Loucy (cell line): Measurements from ENCODE around the gene PPP2R5C.

Experiments
- H2AFZ ChIP-seq: fragments of 200-600 bp; sonication (generic); 2 replicates; pipeline ENCODE4 v1.6.0; 2016; ENCODE audit warnings: antibody characterized with exemption, mild to moderate bottlenecking, low read length, moderate library complexity
- H3F3A ChIP-seq: fragments of 200-600 bp; 2 replicates; pipeline ENCODE4 v1.6.0; 2016; ENCODE audit warnings: antibody characterized with exemption, low read depth, mild to moderate bottlenecking
- H3K27me3 ChIP-seq: fragments of 200-600 bp; sonication (generic); 2 replicates; pipeline ENCODE4 v1.6.1; 2014; ENCODE audit warnings: low read length, mild to moderate bottlenecking; ENCODE audit not compliant: insufficient read depth, poor library complexity, severe bottlenecking
- H3K36me3 ChIP-seq: fragments of 200-600 bp; sonication (generic); 2 replicates; pipeline ENCODE4 v1.6.1; 2016; ENCODE audit warnings: low read length; ENCODE audit not compliant: insufficient read depth
- H3K4me1 ChIP-seq: fragments of 200-600 bp; sonication (generic); 2 replicates; pipeline ENCODE4 v1.5.1; 2014; ENCODE audit warnings: low read length, mild to moderate bottlenecking; ENCODE audit not compliant: insufficient read depth, poor library complexity, severe bottlenecking
- H3K4me2 ChIP-seq: fragments of 200-600 bp; sonication (generic); 2 replicates; pipeline ENCODE4 v1.6.0; 2014; ENCODE audit warnings: antibody characterized with exemption, low read length, low read depth, mild to moderate bottlenecking; ENCODE audit not compliant: poor library complexity, severe bottlenecking
- H3K4me3 ChIP-seq: fragments of 200-600 bp; sonication (generic); 2 replicates; pipeline ENCODE4 v1.5.1; 2014; ENCODE audit warnings: low read length, mild to moderate bottlenecking, mixed read lengths; ENCODE audit not compliant: poor library complexity, severe bottlenecking
- H3K79me2 ChIP-seq: fragments of 200-600 bp; sonication (generic); 2 replicates; pipeline ENCODE4 v1.6.1; 2014; ENCODE audit warnings: low read length; ENCODE audit not compliant: insufficient read depth
- H3K9ac ChIP-seq: fragments of 200-600 bp; sonication (generic); 2 replicates; pipeline ENCODE4 v1.6.0; 2014; ENCODE audit warnings: mild to moderate bottlenecking, low read depth, low read length, moderate library complexity; ENCODE audit not compliant: poor library complexity, severe bottlenecking
- H3K9me2 ChIP-seq: fragments of 200-600 bp; sonication (generic); replicated peaks from 2 replicates; pipeline ENCODE4 v1.6.1; 2016; ENCODE audit warnings: low read depth, low read length, mixed read lengths
- H3K9me3 ChIP-seq: fragments of 200-600 bp; sonication (generic); 2 replicates; pipeline ENCODE4 v1.6.1; 2014; ENCODE audit warnings: mild to moderate bottlenecking, antibody characterized with exemption, low read length, low read depth; ENCODE audit not compliant: insufficient read depth
- H4K20me1 ChIP-seq: fragments of 200-600 bp; sonication (generic); 2 replicates; pipeline ENCODE4 v1.6.0; 2014; ENCODE audit warnings: antibody characterized with exemption, low read length, mild to moderate bottlenecking; ENCODE audit not compliant: insufficient read depth, poor library complexity, severe bottlenecking
- CTCF ChIP-seq: fragments of 200-600 bp; sonication (generic); conservative IDR thresholded peaks from 2 replicates; pipeline ENCODE4 v1.5.1; 2014; ENCODE audit warnings: mild to moderate bottlenecking, antibody characterized with exemption, low read length
- EZH2phosphoT487 ChIP-seq: fragments of 200-600 bp; IDR thresholded peaks from 2 replicates; pipeline ENCODE4 v1.6.1; 2018; ENCODE audit warnings: antibody characterized with exemption, mild to moderate bottlenecking, moderate library complexity, borderline replicate concordance

PPP2R5C gene

GRCh38 chr14:101788016-101788635, 26.6 kb downstream of the PPP2R5C start:
- no peak overlapping the region for H3K9ac ChIP-seq
- no peak overlapping the region for H2AFZ ChIP-seq
- no peaks in the 10 kb centered on the region for H3K4me1 ChIP-seq
- TF ChIP-seq EZH2phosphoT487 (no peak), CTCF (no peak)
- no peak overlapping the region for H3K4me2 ChIP-seq
- H3K4me3 ChIP-seq = no peak overlapping the region
- H3K9me2 ChIP-seq = no peaks in the 10 kb centered on the region
- no peaks in the 10 kb centered on the region for H3F3A ChIP-seq
- no peaks in the 10 kb centered on the region for H4K20me1 ChIP-seq
- no peaks in the 10 kb centered on the region for H3K79me2 ChIP-seq
- H3K36me3 ChIP-seq = no peaks in the 10 kb centered on the region
- no peaks in the 10 kb centered on the region for H3K9me3 ChIP-seq
- H3K27me3 ChIP-seq = no peaks in the 10 kb centered on the region

GRCh38 chr14:101789222-101789621, 27.7 kb downstream of the PPP2R5C start:
- no peaks in the 10 kb centered on the region for H3K27me3 ChIP-seq
- TF ChIP-seq EZH2phosphoT487 (no peak), CTCF (no peak)
- H3K9me3 ChIP-seq = peaks cover 5% of the 10 kb centered on the region; the same call in 1 of the 2 replicates
- H3K36me3 ChIP-seq = no peaks in the 10 kb centered on the region
- no peaks in the 10 kb centered on the region for H4K20me1 ChIP-seq
- H3F3A ChIP-seq = no peaks in the 10 kb centered on the region
- H2AFZ ChIP-seq = no peak overlapping the region
- no peak overlapping the region for H3K4me3 ChIP-seq
- no peaks in the 10 kb centered on the region for H3K9me2 ChIP-seq
- no peak overlapping the region for H3K4me2 ChIP-seq
- no peaks in the 10 kb centered on the region for H3K4me1 ChIP-seq
- H3K79me2 ChIP-seq = no peaks in the 10 kb centered on the region
- H3K9ac ChIP-seq = no peak overlapping the region

GRCh38 chr14:101790232-101790631, 28.7 kb downstream of the PPP2R5C start:
- Histone ChIP-seq H4K20me1 (no peaks in the 10 kb centered on the region), H3K27me3 (no peaks in the 10 kb centered on the region), H3K9me2 (no peaks in the 10 kb centered on the region), H3K79me2 (no peaks in the 10 kb centered on the region), H3K9ac (no peak overlapping the region), H3F3A (no peaks in the 10 kb centered on the region), H3K9me3 (peaks cover 5% of the 10 kb centered on the region; the same call in 1 of the 2 replicates), H3K4me3 (no peak overlapping the region), H3K4me2 (no peak overlapping the region), H2AFZ (no peak overlapping the region), H3K4me1 (no peaks in the 10 kb centered on the region), H3K36me3 (no peaks in the 10 kb centered on the region)
- no peak for TF ChIP-seq CTCF
- no peak for TF ChIP-seq EZH2phosphoT487
